ENCODE measurements around the gene ANKRD42.

ANKRD42 gene

GRCh38 chr11:83293457-83293774 is 99.9 kb downstream of the ANKRD42 start:
- DNase-seq, result no peak

- DNase-seq, result no peak
Observed at GRCh38 chr11:83294208-83294607, 100.7 kb downstream of the ANKRD42 start.
